Testis (tissue), 2 donors: Measurements from ENCODE around the gene SEMA5A.

Experiments
- CTCF ChIP-seq, 3 experiments: fragments of 450-650 bp in 2 of 3; fragments of 200-600 bp in 1 of 3; sonication (generic) in 1 of 3; IDR thresholded peaks; one replicate each; pipeline ENCODE4 v1.5.1; 2016 to 2019; ENCODE audit warnings: antibody characterized with exemption in 3 of 3, mild to moderate bottlenecking in 2 of 3, moderate library complexity in 1 of 3
- POLR2A ChIP-seq: fragments of 450-650 bp; IDR thresholded peaks from one replicate; pipeline ENCODE4 v1.6.1; 2017; ENCODE audit warnings: antibody characterized with exemption, mild to moderate bottlenecking, moderate library complexity

GRCh38 chr5:9409413-9409960 is 136.4 kb downstream of the SEMA5A start:
- TF ChIP-seq CTCF (IDR thresholded peaks at IDR 0.05) (no peak), POLR2A (no peak)
